ENCODE results near the gene CTTNBP2NL. TPM values are rescaled to one million over a fixed set of nuclear protein-coding genes. Genes with fewer than 3 reads are reported as not detected.

The CTTNBP2NL gene
- total and polyA plus RNA-seq, 10 of the 15 experiments (the other 5 are each of a cell fraction or from before 2014, with no cell fraction given), result 2.1 to 11.3 (median 5.6) TPM

DNA sequence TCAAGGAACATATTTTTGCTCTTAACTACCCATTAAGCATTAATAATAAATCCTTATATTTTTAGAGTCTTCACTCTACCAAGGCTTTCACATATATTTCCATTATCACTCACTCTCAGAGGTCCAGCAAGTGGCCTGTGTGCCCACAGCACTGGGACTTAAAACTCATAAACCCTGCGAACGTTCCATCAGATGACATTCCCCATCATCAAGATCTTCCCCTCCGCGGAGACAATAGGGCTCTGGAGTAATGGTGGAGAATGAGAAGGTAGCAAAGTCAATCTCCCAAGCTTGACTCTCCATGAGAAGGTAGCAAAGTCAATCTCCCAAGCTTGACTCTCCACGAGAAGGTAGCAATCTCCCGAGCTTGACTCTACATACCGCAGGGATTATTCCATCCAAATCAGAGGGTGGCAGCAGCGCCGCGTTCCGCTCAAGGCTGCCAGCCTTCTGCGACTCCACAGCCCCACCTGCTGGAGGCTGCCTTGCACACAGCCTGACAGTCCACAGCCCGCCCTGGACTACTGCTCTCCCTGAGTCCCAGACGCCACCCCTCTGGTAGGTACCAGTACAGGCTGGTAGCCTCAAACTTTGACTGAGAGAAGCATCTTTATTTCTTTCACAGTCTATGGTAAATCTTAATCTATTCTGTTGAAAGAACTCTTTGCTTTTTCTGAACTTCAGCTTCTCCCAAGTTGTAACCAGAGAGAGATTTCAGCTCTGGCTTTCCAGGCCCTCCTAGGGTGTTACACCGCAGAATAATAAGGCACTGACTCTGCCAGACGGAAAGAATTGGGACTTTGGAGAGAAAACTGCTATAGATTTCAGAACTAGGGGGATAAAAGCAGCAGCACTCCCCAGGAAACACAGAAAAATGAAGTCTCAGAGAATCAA lies 26.4 kb upstream of the CTTNBP2NL start:
- POLR2A ChIA-PET, result no interaction called here
- 25% methylated on average over 16 of the region's 16 CpGs for WGBS (ENCODE audit: insufficient coverage, insufficient replicate concordance, low lambda C conversion rate, missing lambda C conversion rate)
- TF ChIP-seq SP1 (IDR thresholded peaks at IDR 0.05; ENCODE audit: low read depth, low read length) (no peak), NRF1 (conservative IDR thresholded peaks at IDR 0.05; ENCODE audit: low read depth, low read length) (no peak), CREB1 (IDR thresholded peaks at IDR 0.05; ENCODE audit: low read depth) (no peak), CHD1 (IDR thresholded peaks at IDR 0.05; ENCODE audit: low read depth, low read length) (no peak), NFYA (IDR thresholded peaks at IDR 0.05; ENCODE audit: borderline replicate concordance, low read depth, low read length) (no peak), YY1 (IDR thresholded peaks at IDR 0.05; ENCODE audit: low read depth, low read length) (0 out of 2 replicates have a peak, but pooled peaks have one; percentile 68), FOXK2 (IDR thresholded peaks at IDR 0.05) (no peak), SMARCA5 (IDR thresholded peaks at IDR 0.05) (peak; percentile 83), ZNF207 (IDR thresholded peaks at IDR 0.05; ENCODE audit: borderline replicate concordance) (no peak), TBL1XR1 (IDR thresholded peaks at IDR 0.05; ENCODE audit: low read depth, low read length) (no peak), NR2C1 (IDR thresholded peaks at IDR 0.05) (no peak), GATAD2B (conservative IDR thresholded peaks at IDR 0.05; ENCODE audit: low read depth) (no peak)
- TF ChIP-seq, protein P1, sequence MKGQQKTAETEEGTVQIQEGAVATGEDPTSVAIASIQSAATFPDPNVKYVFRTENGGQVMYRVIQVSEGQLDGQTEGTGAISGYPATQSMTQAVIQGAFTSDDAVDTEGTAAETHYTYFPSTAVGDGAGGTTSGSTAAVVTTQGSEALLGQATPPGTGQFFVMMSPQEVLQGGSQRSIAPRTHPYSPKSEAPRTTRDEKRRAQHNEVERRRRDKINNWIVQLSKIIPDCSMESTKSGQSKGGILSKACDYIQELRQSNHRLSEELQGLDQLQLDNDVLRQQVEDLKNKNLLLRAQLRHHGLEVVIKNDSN (IDR thresholded peaks at IDR 0.05; ENCODE audit: borderline replicate concordance, extremely low read length, insufficient read depth, low read depth, low read length), result no peak
- TF ChIP-seq, protein P2, sequence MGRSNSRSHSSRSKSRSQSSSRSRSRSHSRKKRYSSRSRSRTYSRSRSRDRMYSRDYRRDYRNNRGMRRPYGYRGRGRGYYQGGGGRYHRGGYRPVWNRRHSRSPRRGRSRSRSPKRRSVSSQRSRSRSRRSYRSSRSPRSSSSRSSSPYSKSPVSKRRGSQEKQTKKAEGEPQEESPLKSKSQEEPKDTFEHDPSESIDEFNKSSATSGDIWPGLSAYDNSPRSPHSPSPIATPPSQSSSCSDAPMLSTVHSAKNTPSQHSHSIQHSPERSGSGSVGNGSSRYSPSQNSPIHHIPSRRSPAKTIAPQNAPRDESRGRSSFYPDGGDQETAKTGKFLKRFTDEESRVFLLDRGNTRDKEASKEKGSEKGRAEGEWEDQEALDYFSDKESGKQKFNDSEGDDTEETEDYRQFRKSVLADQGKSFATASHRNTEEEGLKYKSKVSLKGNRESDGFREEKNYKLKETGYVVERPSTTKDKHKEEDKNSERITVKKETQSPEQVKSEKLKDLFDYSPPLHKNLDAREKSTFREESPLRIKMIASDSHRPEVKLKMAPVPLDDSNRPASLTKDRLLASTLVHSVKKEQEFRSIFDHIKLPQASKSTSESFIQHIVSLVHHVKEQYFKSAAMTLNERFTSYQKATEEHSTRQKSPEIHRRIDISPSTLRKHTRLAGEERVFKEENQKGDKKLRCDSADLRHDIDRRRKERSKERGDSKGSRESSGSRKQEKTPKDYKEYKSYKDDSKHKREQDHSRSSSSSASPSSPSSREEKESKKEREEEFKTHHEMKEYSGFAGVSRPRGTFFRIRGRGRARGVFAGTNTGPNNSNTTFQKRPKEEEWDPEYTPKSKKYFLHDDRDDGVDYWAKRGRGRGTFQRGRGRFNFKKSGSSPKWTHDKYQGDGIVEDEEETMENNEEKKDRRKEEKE (IDR thresholded peaks at IDR 0.05), result no peak
- TF ChIP-seq, protein P3, sequence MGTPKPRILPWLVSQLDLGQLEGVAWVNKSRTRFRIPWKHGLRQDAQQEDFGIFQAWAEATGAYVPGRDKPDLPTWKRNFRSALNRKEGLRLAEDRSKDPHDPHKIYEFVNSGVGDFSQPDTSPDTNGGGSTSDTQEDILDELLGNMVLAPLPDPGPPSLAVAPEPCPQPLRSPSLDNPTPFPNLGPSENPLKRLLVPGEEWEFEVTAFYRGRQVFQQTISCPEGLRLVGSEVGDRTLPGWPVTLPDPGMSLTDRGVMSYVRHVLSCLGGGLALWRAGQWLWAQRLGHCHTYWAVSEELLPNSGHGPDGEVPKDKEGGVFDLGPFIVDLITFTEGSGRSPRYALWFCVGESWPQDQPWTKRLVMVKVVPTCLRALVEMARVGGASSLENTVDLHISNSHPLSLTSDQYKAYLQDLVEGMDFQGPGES (IDR thresholded peaks at IDR 0.05), result no peak
- TF ChIP-seq, protein P4, sequence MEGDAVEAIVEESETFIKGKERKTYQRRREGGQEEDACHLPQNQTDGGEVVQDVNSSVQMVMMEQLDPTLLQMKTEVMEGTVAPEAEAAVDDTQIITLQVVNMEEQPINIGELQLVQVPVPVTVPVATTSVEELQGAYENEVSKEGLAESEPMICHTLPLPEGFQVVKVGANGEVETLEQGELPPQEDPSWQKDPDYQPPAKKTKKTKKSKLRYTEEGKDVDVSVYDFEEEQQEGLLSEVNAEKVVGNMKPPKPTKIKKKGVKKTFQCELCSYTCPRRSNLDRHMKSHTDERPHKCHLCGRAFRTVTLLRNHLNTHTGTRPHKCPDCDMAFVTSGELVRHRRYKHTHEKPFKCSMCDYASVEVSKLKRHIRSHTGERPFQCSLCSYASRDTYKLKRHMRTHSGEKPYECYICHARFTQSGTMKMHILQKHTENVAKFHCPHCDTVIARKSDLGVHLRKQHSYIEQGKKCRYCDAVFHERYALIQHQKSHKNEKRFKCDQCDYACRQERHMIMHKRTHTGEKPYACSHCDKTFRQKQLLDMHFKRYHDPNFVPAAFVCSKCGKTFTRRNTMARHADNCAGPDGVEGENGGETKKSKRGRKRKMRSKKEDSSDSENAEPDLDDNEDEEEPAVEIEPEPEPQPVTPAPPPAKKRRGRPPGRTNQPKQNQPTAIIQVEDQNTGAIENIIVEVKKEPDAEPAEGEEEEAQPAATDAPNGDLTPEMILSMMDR (IDR thresholded peaks at IDR 0.05 in 2 of 3, conservative IDR thresholded peaks at IDR 0.05 in 1 of 3; ENCODE audit: control insufficient read depth in 2 of 3, extremely low read depth in 1 of 3, insufficient read depth in 1 of 3, low read depth in 3 of 3, low read length in 3 of 3), result peak; percentile 96 to 99 (median 99); a peak in 5 of 6 replicates

More for the DNA sequence above, 26.4 kb upstream of the CTTNBP2NL start:
- FAIRE-seq (peak; percentile 93), ATAC-seq (peak; percentile 100), DNase-seq (ENCODE audit: low read depth, low spot score) (no peak)
- Histone ChIP-seq H4K20me1 (ENCODE audit: control insufficient read depth, insufficient read depth) (no peaks in the 10 kb centered on the region), H3K4me2 (ENCODE audit: control insufficient read depth, insufficient read depth) (0 out of 2 replicates have a peak overlapping the region, but pooled peaks have one; percentile 22), H3K4me3 (no peak overlapping the region), H3K9me3 (replicated peaks; ENCODE audit: control insufficient read depth, insufficient read depth, low read length) (no peaks in the 10 kb centered on the region), H3K36me3 (ENCODE audit: control insufficient read depth in 2 of 2, insufficient read depth in 2 of 2, low read length in 1 of 2) (no peaks in the 10 kb centered on the region), H3K27me3 (replicated peaks in 1 of 2; ENCODE audit: control insufficient read depth in 2 of 2, insufficient read depth in 2 of 2, low read length in 1 of 2) (no peaks in the 10 kb centered on the region; a peak in 2 of 4 replicates), H3K79me2 (ENCODE audit: control insufficient read depth, insufficient read depth, low read length) (no peaks in the 10 kb centered on the region), H3K9ac (ENCODE audit: control insufficient read depth, insufficient read depth, low read length) (no peak overlapping the region), H3K4me1 (ENCODE audit: control insufficient read depth, insufficient read depth, low read length) (no peaks in the 10 kb centered on the region), H3K27ac (ENCODE audit: control insufficient read depth, insufficient read depth) (no peak overlapping the region), H2AFZ (ENCODE audit: control insufficient read depth, low read depth, low read length) (no peak overlapping the region)
- intact Hi-C loops (cut with micrococcal nuclease; ENCODE audit: unreplicated experiment) (loop anchor here (2.0 kb wide), 1 partner anchor 71 kb away; no protein-coding TSS in a partner anchor), in situ Hi-C loops (cut with MboI) (loop anchor here (25.0 kb wide), 1 partner anchor 882 kb away; no protein-coding TSS in a partner anchor)
- RAD21 ChIA-PET (ENCODE audit: unreplicated experiment), result interaction anchor here (0.9 to 1.3 kb wide), 4 partner anchors 8 to 22 kb away, joined by 3 to 7 read pairs (median 5); no protein-coding TSS in a partner anchor
- SMC1A ChIA-PET (ENCODE audit: uncharacterized antibody, unreplicated experiment), result interaction anchor here (0.8 to 6.3 kb wide), 6 partner anchors 11 to 245 kb away, joined by 3 to 38 read pairs (median 6); no protein-coding TSS in a partner anchor
- CTCF ChIA-PET, result interaction anchor here (0.6 to 10.3 kb wide), 19 partner anchors 9 to 346 kb away, joined by 3 to 107 read pairs (median 5); partner anchors contain the start of gene PPM1J
- no TSS peak for BruUV-seq (replicated peaks)
